NCI-H345 (cell line): Measurements from ENCODE around the gene SH3GL2.

ENCODE experiments used
- DNase-seq: peaks from one replicate; lab custom pipeline; 2025; lab: John Stamatoyannopoulos, UW

The SH3GL2 gene

DNA sequence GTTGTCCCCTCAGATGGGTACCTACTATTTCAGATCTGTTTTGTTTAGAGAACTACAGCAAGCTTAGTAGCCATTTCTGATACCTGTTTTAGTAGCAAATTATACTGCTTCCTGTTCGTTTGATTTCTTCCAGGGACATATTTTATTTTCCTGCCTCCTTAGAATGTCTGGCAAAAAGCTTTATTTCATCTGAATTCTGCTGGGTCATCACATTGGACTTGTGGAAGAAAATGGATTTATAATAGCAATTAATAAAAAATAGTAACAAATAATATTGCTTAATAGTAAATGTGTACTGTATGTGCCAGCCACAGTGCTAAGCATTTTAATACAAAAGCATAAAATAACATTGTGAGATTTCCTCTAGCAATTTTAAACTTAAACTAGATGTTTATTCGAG is 79.4 kb downstream of the SH3GL2 start:
- no peak for DNase-seq

DNA sequence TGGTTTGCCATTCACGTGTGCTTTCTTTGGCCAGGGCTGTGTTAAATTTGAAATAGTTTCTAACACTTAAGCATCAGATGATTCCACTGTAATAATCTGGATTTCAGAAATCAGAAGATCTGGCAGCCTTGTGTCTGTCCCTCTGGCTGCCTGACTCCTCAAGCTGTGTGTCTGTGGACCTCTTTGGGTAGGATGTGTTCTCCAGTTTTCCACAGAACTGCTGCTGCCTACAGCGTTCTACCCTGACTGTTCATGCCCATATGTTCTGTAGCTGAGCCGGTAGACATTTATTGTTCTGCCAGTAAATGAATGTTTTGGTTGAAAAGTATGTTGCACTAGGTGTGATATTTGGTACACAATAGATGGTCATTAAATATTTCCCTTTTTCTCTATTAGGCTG is 81.3 kb downstream of the SH3GL2 start:
- no peak for DNase-seq

DNA sequence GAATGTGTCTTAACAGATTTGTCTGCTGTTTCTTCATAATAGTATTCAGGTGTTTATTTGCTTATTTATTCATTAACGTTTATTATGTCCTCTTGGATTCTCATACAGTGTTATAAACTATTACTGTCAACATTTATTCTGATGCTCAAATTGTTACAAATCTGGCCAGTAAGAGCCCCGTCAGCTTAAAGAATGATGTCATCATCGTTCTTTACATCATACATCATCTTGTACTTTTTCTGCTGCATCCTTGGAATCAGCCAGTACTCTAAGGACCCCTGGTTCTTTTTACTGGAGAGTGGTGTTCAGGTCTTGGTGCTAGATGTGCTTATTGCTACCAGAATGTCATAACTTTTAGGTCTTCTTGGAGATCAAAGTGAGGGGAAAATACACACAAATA is 86.6 kb downstream of the SH3GL2 start:
- no peak for DNase-seq

DNA sequence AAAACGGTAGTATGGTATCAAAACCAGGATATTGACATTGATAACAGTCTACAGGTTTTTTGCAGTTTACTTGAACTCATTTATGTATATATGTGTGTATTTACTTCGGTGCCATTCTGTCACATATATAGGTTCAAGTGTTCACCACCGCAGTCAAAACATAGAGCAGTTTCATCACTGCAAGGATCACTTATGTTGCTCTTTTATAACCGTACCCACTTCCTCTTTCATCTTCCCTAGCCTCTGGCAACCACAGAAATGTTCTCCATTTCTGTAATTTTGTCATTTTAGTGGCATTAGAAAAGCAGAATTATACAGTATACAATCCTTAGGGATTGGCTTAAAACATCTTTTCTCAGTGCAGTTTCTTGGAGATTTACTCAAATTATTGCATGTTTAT is 90.3 kb downstream of the SH3GL2 start:
- DNase-seq: no peak

DNA sequence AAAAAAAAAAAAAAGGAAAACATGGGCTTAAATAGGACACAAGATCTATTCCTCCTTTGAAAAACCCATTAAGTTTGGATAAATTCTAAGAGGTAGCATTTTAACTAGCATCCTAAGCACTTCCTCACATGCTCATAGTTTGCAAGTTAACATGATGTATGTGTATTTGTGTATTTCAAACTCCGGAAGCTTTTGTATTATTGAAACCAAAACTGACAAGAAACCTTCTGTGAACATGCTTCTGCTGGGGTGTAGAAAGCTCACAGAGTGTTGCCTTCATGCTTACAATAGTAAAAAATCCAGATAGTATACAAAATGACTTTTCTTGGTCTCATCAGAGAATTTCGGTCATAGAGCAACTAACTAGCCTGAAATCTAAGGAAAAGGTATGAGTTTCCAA is 103.8 kb downstream of the SH3GL2 start:
- DNase-seq: no peak

DNA sequence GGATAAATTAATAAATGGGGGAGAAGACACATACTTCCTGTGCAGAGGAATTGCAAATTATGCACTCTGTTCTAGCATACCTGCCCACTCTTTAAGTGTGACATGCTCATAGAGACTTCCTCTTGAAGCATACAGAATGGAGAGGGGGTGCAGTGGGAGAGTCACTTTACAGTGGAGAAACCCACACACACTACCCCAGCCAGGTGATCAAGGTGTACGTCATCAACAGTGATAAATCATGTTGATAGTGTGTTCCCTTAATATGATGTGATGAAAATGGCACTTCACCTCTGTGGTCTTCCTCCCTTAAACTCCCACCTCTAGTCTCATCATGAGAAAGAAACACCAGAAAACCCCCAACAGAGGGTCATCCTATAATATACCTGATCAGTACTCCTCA is 110.0 kb downstream of the SH3GL2 start:
- DNase-seq: no peak

DNA sequence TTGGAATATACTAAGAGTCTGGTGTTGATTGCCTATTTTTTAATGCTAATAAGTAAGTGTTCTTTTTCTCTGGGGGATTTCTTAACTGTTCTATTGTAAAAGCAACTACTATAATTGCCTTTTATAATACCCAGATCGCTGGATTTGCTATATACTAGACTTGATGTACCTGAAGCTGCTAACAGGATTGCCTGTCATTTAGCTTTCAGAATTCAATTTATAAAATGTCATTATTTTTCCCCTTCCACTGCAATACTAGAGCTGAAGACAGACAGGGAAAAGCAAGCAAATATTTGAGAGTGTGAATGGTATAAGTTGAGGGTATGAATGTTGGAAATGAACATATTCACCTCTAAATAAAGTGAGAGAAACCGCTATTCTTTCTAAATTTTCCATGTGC is 115.5 kb downstream of the SH3GL2 start:
- DNase-seq: no peak

DNA sequence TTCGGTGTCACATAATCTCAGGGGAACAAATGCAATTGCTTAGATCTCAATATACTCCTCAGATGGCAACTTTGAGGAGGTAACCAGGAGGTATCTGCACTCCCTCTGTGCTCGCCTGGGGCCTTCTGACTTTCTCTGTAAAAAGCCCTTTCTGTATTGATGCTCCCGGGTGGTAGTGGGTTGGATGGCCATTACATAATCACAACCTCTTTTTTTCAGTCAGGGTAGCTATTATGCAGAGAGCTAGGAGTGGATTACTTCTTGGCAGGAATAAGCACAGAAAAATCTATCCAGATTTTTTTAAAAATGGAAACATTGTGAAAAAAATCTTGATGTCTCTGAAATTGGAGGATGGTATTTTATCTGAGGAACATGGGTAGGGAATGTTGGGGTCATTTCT is 116.6 kb downstream of the SH3GL2 start:
- no peak for DNase-seq

DNA sequence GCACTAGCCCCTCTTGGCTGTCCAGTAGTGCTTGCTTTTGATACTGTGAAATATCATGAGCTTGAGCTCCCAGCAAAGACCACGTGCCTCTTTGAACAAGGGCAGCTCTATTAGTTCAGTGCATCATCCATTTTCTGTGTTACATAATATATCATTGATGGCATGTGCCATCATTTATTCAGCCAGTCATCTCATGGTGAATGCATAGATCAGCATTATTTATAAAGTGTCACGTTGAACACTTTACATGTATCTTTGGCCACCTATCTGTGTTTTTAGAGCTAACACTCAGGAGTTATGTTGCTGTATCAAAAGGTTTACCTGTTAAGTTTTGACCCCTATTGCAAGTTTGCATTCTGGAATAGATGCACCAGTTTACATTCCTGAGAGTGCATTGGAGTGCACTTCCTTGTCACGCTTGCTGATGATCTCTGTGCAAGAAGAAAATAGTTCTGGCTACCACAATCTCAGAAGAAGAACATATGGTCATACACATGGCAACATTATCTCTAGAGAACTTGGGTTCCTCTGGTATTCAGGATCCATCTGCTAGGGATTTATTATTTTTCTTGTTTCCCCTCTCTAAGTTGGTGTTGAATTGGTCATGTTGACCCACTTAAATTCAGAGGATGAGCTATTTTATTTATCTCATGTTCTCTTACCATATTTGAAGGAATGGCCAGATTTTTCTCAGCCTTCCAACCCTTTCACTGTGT is 120.9 kb downstream of the SH3GL2 start:
- no peak for DNase-seq

DNA sequence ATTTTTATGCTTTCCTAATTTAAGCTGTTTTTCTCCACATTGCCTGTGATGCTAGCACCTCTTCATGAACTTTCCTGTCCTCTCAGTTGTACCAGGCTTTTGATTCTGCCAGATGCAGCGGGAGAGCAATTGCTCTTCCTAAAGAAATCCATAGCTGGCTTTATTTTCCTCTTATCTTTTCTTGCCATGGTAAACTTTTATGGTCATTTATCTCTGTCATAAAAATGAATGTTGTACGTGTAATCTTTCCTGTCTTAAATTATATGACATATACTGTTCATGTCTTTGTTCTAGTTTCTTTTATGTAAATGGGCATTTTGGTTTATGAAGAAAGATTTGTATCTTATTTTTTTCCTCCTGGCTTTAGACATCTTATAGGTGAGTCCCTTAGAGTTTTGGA is 127.5 kb downstream of the SH3GL2 start:
- no peak for DNase-seq

DNA sequence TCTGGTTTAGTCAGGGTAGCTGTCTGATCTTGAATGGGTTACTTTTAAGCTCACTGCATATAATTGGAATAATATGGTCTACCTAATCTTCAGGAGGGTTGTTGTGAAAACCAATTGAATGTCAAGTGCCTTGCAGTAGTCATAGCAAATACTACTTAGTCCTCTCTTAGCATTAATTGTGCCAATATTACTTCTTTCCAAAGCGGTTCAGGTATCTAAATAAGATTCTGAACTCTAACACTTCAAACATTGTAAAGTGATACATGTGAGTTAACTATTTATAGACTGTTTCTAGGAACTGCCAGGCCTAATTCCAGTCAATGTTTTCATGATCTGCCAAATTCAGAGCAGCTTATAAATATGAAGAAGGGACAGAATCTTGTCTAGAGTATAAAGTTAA is 140.2 kb downstream of the SH3GL2 start:
- no peak for DNase-seq

DNA sequence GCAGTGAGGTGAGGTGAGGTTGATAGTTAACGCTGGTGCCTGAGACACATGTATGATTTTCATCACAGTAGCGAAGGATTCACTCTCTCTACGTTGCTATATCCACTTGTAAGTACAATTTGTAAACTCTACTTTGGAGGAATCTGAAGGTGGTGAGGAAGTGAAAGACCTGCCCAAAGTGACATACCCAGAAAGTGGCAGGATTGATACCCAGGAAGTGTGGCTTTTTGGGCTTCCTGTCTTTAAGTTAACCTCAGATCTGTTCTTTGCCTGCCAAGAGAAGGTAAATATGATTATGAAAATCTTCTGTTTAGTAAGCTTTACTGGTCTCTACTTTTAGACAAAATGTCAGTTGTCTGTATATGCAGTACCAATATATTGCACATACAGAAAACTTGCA is 143.1 kb downstream of the SH3GL2 start:
- DNase-seq: no peak

DNA sequence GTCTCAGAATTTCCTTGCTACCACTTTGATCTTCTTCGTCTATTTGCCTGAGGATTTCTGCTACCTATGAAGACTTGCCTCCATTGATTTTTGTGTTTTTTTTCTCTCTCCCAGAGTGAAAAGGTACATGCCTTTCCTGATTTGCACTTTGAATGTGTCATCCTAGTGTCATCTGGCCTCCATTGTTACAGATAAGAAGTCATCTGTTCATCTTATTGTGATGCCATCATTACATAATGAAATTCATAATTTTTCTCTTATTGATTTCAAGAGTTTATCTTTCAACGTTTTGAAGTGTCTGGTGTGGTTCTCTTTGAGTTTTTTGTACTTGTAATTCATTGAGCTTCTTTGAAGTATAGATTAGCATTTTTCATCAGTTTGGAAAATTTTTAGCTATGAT is 144.8 kb downstream of the SH3GL2 start:
- no peak for DNase-seq

DNA sequence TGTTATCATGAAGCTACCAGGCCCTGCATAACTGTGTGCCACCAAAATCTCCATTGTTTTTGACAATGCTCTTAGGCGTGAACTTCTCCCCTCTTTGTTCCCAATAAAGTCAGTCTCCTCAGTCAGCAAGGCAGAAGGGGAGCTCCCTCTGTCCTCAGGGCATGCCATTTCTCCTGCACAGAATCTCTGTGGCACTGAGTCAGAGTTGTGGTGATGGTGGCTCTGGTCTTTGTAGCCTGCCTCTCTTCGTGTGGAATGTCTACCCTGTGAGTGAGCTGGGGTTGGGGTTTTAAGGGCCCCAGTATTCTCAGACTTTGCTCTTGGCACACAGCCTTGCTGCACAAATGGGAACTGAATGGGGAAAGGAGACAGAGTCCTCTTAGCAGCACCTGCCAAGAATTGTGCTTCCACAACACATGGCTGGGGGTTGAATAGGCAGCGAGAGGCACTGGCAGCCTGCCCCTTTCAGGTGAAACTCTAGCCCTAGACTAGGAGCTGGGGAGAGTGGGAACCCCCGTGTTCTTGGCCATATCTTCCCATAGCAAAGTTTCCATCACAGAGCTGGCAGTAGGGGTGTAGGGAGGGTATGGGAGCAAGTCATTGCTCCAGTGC is 146.6 kb downstream of the SH3GL2 start:
- peak; percentile 17 for DNase-seq

DNA sequence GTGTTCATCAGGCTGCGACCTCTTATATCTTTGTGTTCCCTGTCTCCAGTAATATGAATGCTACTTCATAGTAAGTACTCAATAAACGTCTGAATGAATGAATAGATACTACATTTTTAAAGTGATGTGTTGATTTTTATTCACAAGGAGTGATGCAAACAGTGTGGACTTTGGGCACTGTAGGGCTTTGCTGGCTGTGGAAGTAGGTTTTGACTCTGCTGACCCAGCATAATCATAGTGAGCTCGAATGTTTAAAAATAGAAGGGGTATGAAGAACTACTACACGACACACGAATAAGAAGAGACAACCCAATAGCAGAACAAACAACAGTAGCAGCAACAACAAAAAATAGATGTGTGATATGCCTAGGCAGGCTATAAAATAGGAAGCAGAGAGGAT is 147.4 kb downstream of the SH3GL2 start:
- no peak for DNase-seq

DNA sequence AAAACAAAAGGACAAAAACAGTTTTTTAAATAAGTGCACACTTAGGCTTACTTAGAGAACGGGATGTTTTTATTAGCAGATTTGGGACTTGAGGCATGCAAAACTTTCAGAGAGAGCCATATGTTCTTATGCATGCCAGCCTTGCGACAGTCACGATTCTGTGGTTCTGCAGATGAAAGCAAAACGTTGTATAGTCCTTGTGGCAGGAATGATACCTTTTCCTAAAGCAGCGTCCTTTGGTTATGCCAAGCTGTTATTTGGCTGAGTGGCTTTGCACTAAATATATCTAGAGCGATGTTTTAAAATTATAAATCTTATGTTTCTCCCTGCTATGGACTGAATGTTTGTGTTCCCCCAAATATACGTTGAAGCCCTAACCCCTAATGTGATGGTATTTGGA is 152.0 kb downstream of the SH3GL2 start:
- no peak for DNase-seq

DNA sequence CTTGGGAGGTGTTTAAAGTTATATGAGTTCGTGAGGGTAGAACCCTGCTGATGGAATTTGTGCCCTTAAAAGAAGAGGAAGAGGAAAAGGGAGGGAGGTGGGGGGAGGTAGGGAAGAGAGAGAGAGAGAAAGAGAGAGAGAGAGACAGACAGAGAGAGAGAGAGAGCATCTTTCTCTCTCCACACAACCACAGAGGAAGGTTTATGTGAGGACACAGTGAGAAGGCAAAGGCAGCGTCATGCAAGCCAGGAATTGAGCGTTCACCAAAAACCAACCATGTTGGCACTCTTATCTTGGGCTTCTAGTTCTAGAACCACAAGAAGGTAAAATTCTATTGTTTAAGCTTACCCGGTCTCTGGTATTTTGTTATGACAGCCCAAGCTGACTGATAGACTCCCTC is 152.4 kb downstream of the SH3GL2 start:
- no peak for DNase-seq

DNA sequence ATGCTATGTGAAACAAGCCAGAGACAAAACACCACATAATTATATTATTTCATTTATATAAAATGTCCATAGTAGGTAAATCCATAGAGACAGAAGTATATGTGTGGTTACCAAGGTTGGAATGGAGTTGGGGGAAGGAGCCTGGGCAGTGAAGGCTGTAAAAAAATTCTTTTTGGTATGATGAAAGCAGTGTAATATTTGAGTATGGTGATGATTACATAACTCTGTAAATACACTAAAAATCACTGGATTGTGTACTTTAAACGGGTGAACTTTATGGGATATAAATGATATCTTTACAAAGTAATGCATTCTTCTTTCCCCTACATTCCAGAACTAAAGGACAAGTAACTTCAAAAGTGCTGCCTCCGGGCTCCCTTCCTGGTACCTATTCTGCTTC is 155.8 kb downstream of the SH3GL2 start:
- no peak for DNase-seq

DNA sequence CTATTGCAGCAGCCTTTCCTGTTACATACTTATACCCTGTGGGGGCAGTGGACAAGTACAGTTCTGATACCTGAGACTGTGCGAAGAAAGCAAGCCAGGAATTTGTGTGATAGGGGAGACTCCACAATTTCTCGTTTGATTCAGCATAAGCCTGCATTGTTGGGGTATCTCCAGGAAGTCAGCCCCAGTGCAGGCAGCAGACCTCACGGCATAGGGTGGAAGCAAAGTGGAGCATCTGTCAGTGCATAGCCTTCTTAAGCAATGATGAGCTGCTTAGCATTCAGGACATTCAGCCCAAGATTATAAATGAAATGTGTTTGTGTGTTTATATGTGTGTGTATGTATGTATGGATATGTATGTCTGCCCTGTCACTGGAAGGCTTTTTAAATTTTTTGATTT is 157.0 kb downstream of the SH3GL2 start:
- DNase-seq: no peak

DNA sequence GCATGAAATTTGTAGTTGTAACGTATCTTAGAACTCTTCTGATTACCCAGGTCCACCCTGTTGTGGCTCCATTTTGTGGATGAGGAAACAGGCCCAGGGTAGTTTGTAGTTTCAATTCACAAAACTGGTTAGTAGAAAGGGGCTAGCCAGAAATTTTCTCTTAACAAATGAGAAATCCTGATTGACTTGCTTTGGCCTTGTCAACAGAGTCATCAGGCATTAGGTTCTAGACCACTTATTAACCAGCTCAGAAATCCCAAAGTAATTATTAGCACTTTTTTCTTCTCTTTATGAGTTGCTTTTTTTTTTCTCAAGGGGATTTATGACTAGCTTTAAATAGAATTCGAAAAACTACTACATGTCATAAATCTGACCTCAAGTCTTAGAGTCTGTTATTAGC is 160.2 kb downstream of the SH3GL2 start:
- DNase-seq: no peak

DNA sequence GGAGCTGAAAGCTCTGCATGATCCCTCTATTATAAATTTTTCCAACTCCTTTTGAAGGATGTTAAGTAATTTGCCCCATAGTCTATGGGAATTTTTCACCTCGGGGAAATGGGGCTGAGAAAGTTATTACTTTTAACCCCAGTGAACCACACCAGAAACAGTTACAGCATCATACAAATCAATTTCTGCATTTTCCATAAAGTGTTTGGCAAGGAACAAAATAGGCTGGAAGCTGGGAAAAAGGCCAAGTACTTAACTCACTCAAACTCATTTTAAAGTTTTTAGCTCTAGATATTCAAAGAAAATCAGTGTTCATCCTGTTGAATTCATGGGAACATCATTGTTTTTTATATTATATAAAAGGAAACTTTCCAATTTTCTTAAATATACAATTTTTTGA is 160.9 kb downstream of the SH3GL2 start:
- no peak for DNase-seq

DNA sequence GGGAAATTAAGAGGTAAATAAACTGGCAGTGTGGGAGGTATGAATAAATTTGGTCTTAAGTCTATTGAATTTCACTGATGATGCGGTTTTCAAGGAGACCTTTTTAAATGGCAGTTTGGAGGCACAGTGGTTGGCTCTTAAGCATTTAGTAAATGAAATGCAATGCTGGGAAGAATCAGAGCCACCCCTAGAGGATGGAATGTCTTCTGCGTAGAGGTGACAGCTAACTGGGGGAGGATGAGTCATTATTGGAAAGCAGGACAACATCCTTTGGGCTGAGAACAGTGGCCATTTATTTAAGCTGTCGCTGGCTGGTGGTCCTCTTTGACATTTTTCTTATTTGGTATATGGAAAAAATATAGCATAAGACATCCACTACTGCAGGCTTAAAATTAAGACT is 163.2 kb downstream of the SH3GL2 start:
- no peak for DNase-seq

DNA sequence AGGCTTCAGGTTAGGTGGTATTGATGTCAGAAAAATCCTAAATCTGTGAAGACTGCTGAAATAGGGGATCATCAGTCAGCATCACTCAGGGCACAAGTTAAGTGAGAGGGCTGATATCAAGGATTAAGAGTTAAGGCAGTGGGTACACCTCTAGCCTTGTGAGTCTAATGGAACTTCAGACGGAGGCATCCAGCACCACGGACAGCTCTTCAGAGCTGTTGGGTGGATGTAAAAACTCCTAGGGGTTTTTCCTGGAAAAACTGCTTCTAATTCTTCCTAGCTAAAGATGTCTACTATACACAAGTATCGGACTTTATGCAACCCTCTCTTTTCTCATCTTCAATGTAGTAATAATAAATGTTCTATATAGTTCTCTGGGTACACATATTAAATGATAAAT is 165.9 kb downstream of the SH3GL2 start:
- no peak for DNase-seq

DNA sequence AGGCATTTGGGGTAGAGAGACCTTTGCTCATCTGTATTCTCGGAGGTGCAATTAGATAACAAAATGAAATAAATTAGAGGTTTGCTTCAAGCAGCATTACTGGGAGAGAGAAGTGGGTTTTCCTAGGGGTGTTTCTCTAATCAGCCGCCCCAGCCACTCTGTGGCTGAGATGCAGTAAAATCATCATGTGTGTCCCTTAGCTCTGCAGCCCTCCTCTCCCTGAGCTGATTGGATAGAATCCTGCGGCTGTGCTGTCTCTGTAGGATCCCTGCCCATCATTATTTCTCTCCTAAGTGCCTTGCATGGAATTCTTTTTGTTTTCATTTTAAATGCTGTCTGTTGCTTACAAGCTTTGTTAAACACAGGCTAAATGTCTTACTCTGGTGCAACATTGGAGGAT is 171.4 kb downstream of the SH3GL2 start:
- no peak for DNase-seq
